ENCODE results near the gene DNMT3A. TPM values are rescaled to one million over a fixed set of nuclear protein-coding genes. Genes with fewer than 3 reads are reported as not detected.

Gene DNMT3A
- total and polyA plus RNA-seq, 2 experiments from 2014 or later = 47.2 to 80.4 TPM

- TF ChIP-seq STAT1 (IDR thresholded peaks at IDR 0.05; ENCODE audit: unreplicated experiment) (no peak), ETS1 (IDR thresholded peaks at IDR 0.05) (no peak), CREB1 (CRISPR knock-in tag; IDR thresholded peaks at IDR 0.05; ENCODE audit: low read depth) (no peak), NANOG (IDR thresholded peaks at IDR 0.05; ENCODE audit: borderline replicate concordance) (no peak), POLR2AphosphoS5 (IDR thresholded peaks at IDR 0.05; ENCODE audit: low read depth) (no peak), EZH2 (IDR thresholded peaks at IDR 0.05; ENCODE audit: low read depth, unreplicated experiment) (no peak), EZH2phosphoT487 (IDR thresholded peaks at IDR 0.05; ENCODE audit: unreplicated experiment) (no peak)
Measured at GRCh38 chr2:25246558-25247290, 95.0 kb downstream of the DNMT3A start (continued).

GRCh38 chr2:25246001-25246400, 95.7 kb downstream of the DNMT3A start:
- H3K9me3 Mint-ChIP-seq = no peaks in the 10 kb centered on the region; the same call in 2 of the 3 replicates
- Histone ChIP-seq H4K20me1 (replicated peaks; ENCODE audit: insufficient read depth) (peaks cover 36% of the 10 kb centered on the region), H3K4me1 (ENCODE audit: insufficient read depth) (peaks cover 16% of the 10 kb centered on the region), H3K79me2 (replicated peaks; ENCODE audit: insufficient read depth) (peaks cover 34% of the 10 kb centered on the region), H3K9me2 (ENCODE audit: insufficient read depth) (no peaks in the 10 kb centered on the region), H3K4me3 (no peak overlapping the region), H3K27ac (ENCODE audit: low read depth) (no peak overlapping the region), H3K36me3 (ENCODE audit: insufficient read depth) (peaks cover 53% of the 10 kb centered on the region), H3K27me3 (ENCODE audit: insufficient read depth) (no peaks in the 10 kb centered on the region), H2AFZ (no peak overlapping the region), H3F3A (replicated peaks; ENCODE audit: low read depth) (0 out of 2 replicates have a peak, but pooled peaks cover 8% of the 10 kb centered on the region), H3K4me2 (no peak overlapping the region)
- H3K4me1 Mint-ChIP-seq = peaks cover 25% of the 10 kb centered on the region
- no peak overlapping the region; the same call in 1 of the 2 replicates for H3K27ac Mint-ChIP-seq
- H3K36me3 Mint-ChIP-seq (ENCODE audit: low read depth) = peaks cover 95% of the 10 kb centered on the region
- DNase-seq (ENCODE audit: low spot score) = no peak
- ATAC-seq = no peak
- peaks cover 5% of the 10 kb centered on the region for H3K27me3 Mint-ChIP-seq (ENCODE audit: insufficient read depth, low read depth, poor library complexity)
- no peak overlapping the region for H3K4me3 Mint-ChIP-seq
- no peak for TF ChIP-seq NANOG (IDR thresholded peaks at IDR 0.05; ENCODE audit: borderline replicate concordance)
- no peak for TF ChIP-seq REST (IDR thresholded peaks at IDR 0.05; ENCODE audit: unreplicated experiment)
- no peak for TF ChIP-seq ZNF331 (CRISPR knock-in tag; IDR thresholded peaks at IDR 0.05; ENCODE audit: low read depth)
- TF ChIP-seq ZNF462 (CRISPR knock-in tag; IDR thresholded peaks at IDR 0.05) = no peak
- TF ChIP-seq JUNB (IDR thresholded peaks at IDR 0.05; ENCODE audit: unreplicated experiment) = no peak
- TF ChIP-seq ETS1 (IDR thresholded peaks at IDR 0.05) = no peak
- no peak for TF ChIP-seq POLR2AphosphoS5 (IDR thresholded peaks at IDR 0.05; ENCODE audit: low read depth)
- no peak for TF ChIP-seq STAT1 (IDR thresholded peaks at IDR 0.05; ENCODE audit: unreplicated experiment)
- no peak for TF ChIP-seq EZH2phosphoT487 (IDR thresholded peaks at IDR 0.05; ENCODE audit: unreplicated experiment)

Data from GM23338 (cell line).